GM18507 (cell line): ENCODE measurements around the gene FAM136A.
"Not testable (repeated sequence)": the region's sequence is repeated elsewhere in the genome, so short reads cannot be mapped to it uniquely, and the experiment has no call there.

Experiments
- DNase-seq: peaks from one replicate; pipeline ENCODE4 v3.0.0; 2011; ENCODE audit warnings: low read depth; ENCODE audit not compliant: insufficient read length; ENCODE audit errors: extremely low spot score
- FAIRE-seq: peaks from 2 replicates; lab custom pipeline; 2011; peaks lifted over from hg19 to GRCh38; lab: Jason Lieb, UNC

The FAM136A gene

GRCh38 chr2:70302195-70302546 lies 304 bp upstream of the FAM136A start:
- FAIRE-seq, DNase-seq: not testable (repeated sequence)

DNA sequence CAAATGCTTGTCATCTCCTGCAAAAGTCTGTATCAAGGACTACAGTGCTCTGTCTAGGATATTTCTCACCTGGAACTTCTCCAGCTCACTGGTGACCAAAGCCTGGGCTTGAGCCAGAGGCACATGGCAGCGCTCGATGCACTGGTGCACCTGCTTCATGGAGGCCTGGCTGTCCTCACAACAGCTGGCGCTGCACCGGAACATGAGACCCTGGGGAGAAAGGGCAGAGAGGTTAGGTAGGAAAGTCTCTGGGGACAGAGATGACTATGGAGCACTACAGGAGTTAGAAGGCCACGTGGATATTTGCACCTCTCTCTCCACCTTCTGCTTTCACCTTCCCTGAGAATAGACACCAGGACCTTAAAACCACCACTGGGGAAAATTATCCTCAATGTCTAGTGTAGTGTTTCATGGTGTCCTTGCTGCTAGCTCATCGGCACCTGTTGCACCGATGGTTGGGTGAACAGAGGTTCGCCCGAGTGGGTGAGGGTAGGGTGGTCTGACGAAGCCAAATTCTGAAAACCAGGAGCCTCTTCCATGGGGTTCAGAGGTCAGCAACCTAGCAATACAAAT lies 1.0 kb downstream of the FAM136A start:
- no peak for FAIRE-seq
- no peak for DNase-seq

DNA sequence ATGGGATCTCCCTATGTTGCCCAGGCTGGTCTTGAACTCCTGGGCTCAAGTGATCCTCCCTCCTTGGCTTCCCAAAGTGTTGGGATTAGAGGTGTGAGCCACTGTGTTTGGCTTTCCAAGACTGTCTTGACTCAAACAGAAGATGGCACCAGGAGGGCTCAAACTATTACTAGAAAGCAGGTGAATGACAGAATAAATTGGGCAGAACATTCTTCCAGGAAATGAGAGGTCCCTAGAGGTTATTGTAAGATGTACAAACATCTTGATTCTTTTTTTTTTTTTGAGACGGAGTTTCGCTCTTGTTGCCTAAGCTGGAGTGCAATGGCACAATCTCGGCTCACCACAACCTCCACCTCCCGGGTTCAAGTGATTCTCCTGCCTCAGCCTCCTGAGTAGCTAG lies 4.0 kb downstream of the FAM136A start:
- not testable (repeated sequence) for FAIRE-seq, DNase-seq

DNA sequence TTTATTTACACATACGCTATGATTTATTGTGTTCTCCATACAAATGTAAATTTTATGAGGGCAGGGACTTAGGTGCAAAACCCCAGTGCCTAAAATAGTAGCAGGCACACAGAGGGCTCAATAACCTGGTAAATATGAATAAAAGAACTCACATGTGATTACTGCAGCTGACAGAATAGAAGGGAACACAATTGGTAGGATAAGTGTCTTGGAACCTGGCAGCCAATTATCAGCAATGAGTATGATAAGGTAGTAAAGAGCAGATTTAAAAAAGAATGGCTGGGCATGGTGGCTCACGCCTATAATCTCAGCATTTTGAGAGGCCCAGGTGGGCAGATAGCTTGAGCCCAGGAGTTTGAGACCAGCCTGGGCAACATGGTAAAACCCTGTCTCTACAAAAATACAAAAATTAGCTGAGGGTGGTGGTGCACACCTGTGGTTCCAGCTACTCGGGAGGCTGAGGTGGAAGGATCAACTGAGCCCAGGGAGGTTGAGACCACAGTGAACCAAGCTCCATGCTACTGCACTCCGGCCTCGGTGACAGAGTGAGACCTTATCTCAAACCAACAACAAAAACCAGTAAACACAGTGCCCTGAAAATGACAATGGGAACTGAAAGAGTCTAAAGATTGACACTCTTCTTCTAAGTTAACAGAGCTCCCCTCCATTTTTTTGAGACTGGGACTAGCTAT lies 18.2 kb downstream of the FAM136A start:
- FAIRE-seq (no peak), DNase-seq (no peak)

- DNase-seq: no peak
- no peak for FAIRE-seq
Measured at GRCh38 chr2:70282439-70282838, 19.4 kb downstream of the FAM136A start.

DNA sequence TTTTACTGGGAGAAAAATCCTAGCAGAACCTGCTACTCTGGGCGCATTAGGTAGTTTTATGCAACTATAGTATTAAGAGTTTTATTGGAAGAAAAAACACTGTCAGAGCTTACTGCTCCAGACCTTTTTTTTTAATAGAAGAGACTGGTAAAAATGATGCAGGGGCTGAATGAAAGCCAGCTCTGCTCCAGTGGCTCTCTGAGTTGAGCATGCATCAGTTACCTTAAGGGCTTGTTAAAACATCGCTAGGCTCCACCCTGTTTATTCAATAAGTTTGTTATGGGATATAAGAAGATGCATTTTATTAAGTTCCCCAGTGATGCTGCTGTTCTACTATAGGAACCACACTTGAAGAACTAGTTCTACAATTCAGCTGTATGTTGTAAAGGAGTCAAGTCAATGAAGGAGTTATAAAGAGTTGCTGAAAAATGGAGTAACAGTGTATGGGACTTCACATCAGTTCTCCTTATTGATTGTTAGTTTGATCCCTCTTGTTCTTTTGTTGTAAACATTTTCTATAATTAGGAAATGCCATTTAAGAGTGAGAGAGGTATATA lies 21.5 kb downstream of the FAM136A start:
- FAIRE-seq (no peak), DNase-seq (no peak)

DNA sequence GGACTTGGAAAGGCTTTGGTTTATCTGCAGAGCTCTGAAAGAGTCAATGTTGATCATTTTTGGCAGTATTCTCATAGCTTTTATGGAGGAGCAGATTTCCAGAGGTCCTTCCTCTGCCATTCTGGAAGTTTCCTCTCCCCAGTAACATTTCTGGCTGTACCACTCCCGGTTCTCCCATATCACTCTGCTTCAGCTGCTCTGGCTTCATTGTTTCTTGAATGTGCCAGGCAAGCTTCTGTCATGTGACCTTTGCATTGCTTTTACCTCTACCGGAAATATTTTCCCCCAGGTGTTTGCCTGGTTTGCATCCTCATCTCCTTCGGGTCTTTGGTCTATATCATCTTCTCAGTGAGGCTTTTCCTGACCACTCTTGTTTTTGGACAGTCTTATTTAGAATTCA lies 31.5 kb downstream of the FAM136A start:
- no peak for FAIRE-seq
- no peak for DNase-seq

DNA sequence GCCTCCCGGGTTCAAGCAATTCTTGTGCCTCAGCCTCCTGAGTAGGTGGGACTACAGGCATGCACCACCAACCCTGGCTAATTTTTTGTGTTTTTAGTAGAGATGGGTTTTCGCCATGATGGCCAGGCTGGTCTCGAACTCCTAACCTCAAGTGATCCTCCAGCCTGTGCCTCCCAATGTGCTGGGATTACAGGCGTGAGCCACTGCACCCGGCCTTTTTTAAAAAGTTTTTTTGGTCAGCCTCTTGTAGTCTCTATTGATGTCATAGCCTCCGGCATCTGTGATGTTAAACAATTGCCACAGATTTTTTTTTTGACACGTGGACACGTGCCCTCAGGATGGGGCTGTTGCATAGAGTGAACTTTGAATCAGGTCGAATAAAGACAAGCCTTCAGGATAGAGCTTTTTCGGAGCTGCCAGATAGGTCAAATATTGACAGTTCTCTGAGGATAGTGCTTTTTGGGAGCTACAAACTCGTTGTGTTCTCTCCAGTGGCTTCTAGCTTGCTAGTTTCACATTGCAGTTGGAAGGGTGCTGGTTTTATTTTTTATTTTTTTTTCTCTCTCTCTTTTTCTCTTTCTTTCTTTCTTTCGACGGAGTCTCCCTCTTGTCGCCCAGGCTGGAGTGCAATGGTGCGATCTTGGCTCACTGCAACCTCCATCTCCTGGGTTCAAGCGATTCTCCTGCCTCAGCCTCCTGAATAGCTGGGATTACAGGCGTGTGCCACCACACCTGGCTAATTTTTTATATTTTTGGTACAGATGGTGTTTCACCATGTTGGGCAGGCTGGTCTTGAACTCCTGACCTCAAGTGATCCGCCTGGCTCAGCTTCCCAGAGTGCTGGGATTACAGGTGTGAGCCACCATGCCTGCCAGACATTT lies 32.2 kb downstream of the FAM136A start:
- DNase-seq, FAIRE-seq: not testable (repeated sequence)

- not testable (repeated sequence) for DNase-seq, FAIRE-seq
Measured at GRCh38 chr2:70266925-70267324, 34.9 kb downstream of the FAM136A start.

DNA sequence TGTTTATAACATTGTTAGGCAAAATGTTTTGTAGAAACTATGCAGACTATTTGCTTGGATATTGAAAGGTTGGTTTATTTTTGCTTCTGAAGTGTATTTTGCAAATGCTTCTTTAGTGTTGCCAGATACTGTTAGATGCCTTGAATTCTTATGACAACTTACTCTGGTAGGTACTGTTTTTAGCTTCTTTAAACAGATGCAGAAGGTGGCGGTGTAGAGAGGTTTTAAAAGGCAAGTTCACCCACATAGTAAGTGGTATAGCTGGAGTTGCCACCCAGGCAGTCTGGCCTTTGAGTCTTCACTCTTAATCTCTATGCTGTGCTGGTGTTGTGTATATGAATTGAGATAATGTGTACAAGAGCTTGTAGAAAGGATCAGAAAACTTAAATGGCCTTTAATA lies 40.4 kb downstream of the FAM136A start:
- no peak for DNase-seq
- FAIRE-seq: no peak

GRCh38 chr2:70258532-70258875 lies 43.4 kb downstream of the FAM136A start:
- DNase-seq (no peak), FAIRE-seq (no peak)

DNA sequence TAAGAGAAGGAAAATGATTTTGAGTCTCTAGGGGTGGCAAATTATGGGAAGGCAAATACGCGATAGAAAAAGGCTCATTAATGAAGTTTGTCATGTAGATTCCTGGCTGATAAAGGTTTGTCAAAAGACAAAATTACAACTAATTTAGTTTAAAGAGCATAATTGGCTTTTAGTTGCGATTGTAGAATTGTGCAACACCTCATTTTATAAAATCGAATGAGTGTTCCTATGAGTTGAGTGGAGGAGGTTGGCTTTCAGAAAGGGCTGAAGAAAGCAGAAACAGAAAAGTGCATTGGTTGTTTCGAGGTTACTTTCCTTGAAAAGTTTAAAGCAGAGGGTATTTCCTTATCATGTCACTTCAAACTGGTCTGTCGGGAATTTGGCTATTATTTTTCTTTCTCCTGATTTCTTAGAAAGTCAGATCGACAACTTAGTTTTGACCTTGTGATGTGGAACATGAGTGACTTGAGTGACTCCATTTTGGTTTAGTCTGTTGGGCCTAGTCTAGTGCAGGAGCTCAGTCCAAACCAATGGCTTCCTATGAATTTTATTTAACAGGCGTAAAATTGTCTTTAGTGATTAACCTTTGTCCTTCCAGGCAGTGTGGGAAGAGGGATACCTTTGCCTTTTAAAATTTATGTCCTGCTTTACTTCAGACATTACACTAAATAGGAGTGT lies 46.1 kb downstream of the FAM136A start:
- DNase-seq (no peak), FAIRE-seq (no peak)

DNA sequence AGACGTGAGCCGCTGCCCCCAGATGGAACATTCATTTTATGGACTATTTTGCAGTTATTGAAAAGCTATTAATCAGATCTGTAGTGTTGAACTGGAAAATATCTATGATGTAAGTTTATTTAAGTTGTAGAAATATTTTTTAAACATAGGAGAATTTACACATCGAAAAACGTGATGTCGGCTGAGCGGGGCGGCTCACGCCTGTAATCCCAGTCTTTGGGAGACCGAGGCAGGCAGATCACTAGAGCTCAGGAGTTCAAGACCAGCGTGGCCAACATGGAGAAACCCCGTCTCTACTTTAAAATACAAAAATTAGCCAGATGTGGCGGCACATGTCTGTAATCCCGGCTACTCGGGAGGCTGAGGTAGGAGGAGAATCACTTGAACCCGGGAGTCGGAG lies 51.4 kb downstream of the FAM136A start:
- no peak for DNase-seq
- FAIRE-seq: no peak

GRCh38 chr2:70248181-70248847 lies 53.6 kb downstream of the FAM136A start, which contains the start of gene TIA1:
TIA1 (minus strand) TSS chr2:70248628; CDS start chr2:70248430, 198 bp downstream.
- peak; percentile 98 for DNase-seq
- FAIRE-seq: peak; percentile 93

DNA sequence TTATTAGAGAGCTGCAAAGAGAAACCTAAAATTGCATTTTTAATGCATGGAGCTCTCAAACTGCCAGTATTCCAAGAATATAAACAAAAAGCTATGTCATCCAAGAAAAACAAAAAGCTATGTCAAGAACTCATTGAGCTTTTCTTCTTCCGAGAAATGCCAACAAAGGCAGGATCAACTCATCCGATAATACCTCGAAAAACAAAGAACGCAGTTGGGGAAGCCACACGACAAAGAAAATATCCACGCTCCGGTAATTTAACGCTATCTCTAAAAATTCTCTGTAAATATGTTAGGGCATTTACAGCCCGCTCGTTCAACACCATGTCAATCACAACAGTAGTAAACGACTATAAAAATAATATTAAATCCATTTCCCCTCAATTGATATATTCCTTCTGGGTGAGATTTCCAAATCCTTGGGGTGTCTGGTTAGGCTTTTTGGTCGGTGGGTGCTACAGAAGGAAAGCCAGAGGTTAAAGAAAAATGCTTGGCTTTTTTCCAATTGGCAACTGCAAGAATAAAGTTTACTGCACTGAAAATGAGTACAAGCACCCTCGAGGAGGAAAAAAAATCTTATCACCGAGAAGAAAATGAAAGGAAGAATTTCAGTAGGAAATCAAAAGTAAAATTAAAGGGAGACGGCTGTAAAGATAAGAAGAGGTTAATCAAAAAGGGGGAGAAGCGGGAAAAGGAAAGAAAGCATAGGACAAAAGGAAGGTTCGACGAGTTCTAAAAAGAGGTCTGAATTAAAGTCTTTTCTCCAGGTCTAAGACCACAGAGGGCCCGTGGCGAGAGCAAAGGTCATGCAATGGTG lies 54.3 kb downstream of the FAM136A start:
- DNase-seq (no peak), FAIRE-seq (no peak)
